Muscle of back (tissue), 11 donors: ENCODE data around the gene PTPRN2. TPM values are rescaled to one million over a fixed set of nuclear protein-coding genes. Genes with fewer than 3 reads are reported as not detected.

Source experiments
- DNase-seq, 3 donors: peaks; one replicate each; pipeline versions ENCODE4 v3.0.0 to v3.0.0-alpha.2; 2013
- polyA plus RNA-seq, 10 donors: library from polyadenylated mRNA; unstranded; fragments of 120-200 nt; gene quantifications; one replicate each; pipeline ENCODE4 v1.2.1, GENCODE V29; 2013; ENCODE audit not compliant: insufficient read length in 10 of 10

The PTPRN2 gene
- polyA plus RNA-seq, 10 donors: 1.8 to 3.1 (median 2.1) TPM

GRCh38 chr7:158268816-158269535 lies 318.6 kb downstream of the PTPRN2 start:
- DNase-seq: no peak

- DNase-seq: no peak
Measured at GRCh38 chr7:158267742-158268435, 319.7 kb downstream of the PTPRN2 start.

DNA sequence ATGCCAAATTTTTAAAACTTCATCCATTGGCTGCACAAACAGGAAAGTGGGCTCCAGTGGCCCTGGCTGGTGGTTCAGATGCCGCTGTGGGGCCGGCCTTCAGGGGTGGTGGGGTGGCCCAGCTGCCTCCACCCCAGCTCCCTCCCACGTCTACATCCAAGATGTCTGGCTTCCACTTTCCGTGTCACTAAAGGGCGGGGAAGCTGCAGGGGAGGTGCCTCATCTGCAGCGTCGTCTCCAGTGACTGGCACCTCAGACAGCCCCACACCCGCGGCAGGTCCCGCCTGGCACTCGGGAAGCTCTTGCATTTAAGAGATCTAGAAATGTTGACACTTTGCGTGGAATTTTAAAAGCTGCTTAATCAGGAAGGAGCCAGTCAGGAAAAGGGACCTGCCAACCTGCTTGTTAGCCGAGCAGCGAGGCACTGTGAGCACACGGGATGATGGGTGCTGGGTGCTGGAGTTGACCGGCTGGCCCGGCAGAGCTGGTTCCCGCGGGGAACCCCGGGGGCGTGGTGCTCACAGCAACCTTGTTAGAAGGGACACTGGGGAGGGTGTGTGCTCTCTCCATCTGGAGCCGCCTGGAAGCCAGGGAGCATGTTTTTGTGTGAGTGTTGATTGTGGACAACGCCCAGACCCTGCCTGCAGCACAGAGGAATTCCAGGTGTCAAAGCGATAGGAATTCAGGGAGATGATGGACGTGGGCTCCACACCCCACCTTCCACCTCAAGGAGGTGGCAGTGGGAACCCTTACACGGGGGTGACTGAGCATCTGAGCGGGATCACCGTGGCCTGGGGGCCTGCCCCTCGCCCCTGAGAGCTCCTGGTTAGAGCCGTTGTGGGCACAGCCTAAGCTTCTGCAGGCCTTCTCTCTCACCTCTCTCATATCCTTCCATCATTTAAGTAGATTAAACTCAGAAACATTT lies 320.5 kb downstream of the PTPRN2 start:
- DNase-seq: no peak

DNA sequence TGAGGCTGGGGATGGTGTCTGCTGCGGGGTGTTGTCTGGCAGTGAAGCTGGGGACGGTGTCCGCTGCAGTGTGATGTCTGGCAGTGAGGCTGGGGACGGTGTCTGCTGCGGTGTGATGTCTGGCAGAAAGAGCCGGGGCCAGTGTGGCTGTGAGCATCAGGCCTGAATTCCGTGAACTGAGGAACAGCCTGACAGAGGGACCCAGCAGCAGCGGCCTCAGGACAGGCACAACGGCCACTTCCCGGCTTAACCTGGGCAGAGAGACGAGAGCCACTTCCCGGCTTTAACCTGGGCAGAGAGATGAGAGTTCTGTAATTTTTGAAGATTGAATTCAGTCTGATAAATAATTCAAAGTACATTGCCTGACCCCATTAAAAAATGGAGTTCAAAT lies 321.2 kb downstream of the PTPRN2 start:
- no peak for DNase-seq

- DNase-seq: no peak
Measured at GRCh38 chr7:158265743-158266080, 321.9 kb downstream of the PTPRN2 start.

DNA sequence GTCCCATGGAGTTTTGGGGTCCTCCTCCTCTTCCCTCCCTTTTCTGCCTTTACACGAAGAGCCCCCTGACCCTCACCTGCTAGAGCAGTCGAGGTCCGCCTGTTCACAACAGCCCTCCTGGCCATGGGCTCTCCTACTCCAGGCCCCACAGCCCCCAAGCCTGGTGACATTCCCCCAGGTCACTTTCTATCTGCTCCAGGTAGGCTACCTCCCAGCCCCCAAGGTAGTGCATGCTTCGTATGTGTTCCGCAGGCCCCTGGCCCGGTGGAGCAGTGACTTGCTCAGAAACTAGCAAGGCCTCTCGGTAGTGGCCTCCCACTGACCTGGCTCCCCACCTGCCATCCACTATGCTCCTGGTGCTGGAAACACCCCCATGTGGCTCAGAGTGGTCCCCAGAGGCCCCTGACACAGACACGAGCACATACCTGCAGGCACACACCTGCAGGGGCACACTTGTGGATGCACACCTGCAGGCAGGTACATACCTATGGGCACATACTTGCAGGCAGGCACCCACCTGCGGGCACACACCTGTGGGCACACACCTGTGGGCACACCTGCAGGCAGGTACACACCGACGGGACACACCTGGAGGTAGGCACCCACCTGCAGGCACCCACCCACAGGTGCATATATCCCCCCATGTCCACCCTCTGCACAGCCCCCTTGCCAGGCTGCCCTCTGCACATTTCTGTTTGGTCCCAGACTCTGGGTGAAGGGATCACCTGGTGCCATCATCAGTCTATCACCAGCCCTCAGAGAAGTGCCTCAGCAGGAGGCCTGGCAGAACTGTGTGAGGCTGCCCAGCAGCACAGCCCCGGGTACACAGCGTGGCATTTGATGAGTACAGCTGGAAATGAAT lies 322.5 kb downstream of the PTPRN2 start:
- no peak for DNase-seq

DNA sequence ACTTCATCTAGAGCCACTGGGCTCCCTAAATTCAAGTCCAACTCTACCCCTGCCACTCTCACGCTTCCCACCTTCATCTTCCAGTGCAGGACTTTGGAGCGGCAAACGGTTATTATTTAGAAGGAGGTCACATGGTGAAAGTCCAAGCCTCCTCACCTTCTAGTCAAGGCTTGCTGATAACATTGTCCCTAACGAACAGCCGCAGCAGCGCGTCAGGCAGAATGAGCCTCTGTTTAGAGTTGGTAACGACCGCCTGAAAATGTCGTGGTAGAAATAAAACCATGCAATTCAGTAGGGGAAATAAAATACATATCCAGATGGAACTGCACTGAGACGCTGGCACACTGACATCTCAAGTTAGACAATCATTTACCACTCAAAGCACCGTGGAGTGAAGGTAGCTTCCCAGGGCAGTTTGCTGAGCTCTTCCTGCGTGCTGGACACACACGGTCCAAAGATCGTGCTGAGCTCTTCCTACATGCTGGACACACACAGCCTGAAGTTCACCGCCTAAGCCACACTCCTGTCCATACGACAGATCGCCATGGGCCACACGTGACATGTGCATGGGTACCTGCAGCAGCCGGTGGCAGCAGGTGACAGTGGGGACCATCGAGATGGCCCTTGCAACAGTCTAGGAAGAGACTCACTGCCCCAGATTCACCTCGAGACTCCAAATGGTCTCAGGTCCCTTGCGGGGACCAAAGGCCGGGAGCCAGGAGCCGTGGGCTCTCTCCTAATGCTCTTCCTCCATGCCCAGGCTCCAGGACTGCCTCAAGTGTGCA lies 323.5 kb downstream of the PTPRN2 start:
- no peak for DNase-seq

- no peak for DNase-seq
Measured at GRCh38 chr7:158263110-158263963, 324.3 kb downstream of the PTPRN2 start.

- DNase-seq: no peak
Measured at GRCh38 chr7:158262284-158263109, 325.1 kb downstream of the PTPRN2 start.

GRCh38 chr7:158261362-158262235 lies 326.0 kb downstream of the PTPRN2 start:
- no peak for DNase-seq

DNA sequence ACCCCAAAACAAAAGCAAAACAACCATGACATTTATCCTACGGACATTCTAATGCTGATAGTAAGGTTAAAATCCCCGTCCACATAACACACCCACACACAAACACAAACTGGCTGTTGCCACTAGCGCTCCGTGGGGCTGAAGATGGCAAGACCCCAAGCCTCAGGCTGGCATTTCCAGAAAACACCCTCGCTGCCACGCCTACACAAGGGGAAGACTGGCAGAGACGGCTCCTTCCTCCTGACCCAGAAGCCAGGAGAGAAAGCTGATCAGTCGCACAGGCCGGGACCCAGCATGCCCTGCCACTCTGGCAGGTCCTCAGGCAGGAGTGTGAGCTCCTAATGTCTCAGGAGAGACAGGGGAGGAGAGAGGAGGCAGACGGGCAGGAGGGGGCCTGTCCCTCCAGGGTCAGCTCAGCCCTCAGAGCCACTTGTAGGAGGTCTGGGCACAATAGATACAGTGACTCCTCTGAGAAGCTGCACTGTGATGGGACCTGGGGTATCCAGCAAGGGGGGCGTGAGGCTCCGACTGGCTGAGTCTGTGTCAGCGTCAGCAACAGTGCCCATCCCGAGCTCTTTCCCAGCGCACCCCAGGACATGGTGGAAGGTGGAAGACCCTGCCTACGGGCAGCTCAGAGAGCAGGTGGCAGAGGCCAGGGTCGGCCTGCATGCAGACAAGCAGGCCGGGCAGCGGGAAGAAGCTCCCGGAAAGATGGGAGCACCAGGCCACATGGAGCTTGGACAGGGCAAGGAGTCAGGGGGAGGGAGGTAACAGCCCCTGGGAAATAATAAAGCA lies 326.9 kb downstream of the PTPRN2 start:
- no peak for DNase-seq

GRCh38 chr7:158259671-158260418 lies 327.8 kb downstream of the PTPRN2 start:
- DNase-seq: no peak

DNA sequence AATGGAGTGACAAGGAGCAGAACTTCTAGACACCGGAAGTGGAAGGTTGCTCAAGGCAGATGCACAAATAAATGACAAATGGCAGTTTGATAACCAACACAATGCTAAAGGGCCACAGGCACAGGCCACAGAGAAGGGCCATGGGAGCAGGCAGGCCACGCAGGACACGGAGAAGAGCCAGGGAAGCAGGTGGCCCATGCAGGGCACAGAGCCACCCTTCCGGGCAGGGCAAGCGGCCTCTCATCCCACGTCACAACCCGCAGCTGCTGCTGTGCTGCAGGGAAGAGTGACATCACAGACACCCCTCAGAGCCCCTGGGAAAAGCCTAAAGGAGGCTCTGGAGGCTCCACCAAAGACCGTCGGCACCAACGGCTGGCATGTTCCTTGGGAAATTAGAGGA lies 328.5 kb downstream of the PTPRN2 start:
- DNase-seq: no peak

- DNase-seq: no peak
Measured at GRCh38 chr7:158258411-158259130, 329.1 kb downstream of the PTPRN2 start.
